ENCODE measurements around the gene HLTF. TPM values are rescaled to one million over a fixed set of nuclear protein-coding genes. Genes with fewer than 3 reads are reported as not detected.
A peak's percentile ranks its signal among the peaks of the same experiment; 100 is the strongest.

Gene HLTF
- total and polyA plus RNA-seq, 2 of the 13 experiments (the other 11 are each of a cell fraction or from before 2014, with no cell fraction given) = 12.0 to 22.9 TPM

DNA sequence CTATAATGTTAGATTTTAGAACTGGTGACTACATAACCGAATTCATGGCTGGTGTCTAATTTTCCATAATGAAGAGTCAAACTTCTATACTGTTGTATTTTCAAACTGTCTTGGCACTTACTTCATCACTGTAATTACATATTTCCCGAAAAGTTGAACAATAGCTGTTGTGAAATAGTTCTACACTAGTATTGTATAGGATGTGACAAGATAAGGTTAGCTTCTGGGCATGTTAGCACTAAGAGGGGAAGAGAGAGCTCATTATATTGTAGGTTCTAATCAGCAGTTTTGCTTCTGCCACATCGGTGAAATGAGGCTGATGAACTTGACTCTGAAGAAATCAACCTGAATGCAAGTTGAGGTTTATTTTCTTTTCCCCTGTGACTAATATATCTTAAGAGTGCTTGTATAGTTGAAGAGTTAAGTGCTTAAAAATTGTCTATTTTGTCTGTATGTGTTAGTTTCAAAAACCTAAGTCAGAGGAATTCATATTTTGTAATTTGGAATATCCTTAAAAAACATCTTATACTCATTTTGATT, 86.1 kb downstream of the HLTF start:
- ChIA-PET POLR2A (no interaction called here), CTCF (ENCODE audit: low intra/inter-chr PET ratio, low total read pairs) (no interaction called here)
- Histone ChIP-seq H3K4me1 (ENCODE audit: insufficient read depth, low read length) (peaks cover 10% of the 10 kb centered on the region; the same call in 1 of the 2 replicates), H3K4me3 (replicated peaks in 1 of 3; ENCODE audit: insufficient read depth in 1 of 3, low read depth in 2 of 3, low read length in 3 of 3) (no peak overlapping the region), H3K9me3 (ENCODE audit: low read length) (no peaks in the 10 kb centered on the region), H3K27me3 (ENCODE audit: control insufficient read depth in 1 of 2, insufficient read depth in 2 of 2, low read length in 2 of 2) (no peaks in the 10 kb centered on the region), H3K79me2 (ENCODE audit: insufficient read depth, low read length) (no peaks in the 10 kb centered on the region), H3K27ac (ENCODE audit: extremely low read length, insufficient read depth, low read length) (no peak overlapping the region), H3K4me2 (ENCODE audit: low read depth, low read length) (no peak overlapping the region), H2AFZ (ENCODE audit: low read length) (no peak overlapping the region), H3K36me3 (replicated peaks in 1 of 2; ENCODE audit: control insufficient read depth in 1 of 2, insufficient read depth in 2 of 2, low read length in 2 of 2) (peaks cover 3 to 17% of the 10 kb centered on the region in 2 experiments; a peak in 4 of 5 replicates), H3K9ac (ENCODE audit: insufficient read depth, low read depth, low read length) (no peak overlapping the region), H4K20me1 (ENCODE audit: insufficient read depth, low read length) (no peaks in the 10 kb centered on the region)
- FAIRE-seq (no peak), DNase-seq (ENCODE audit: low spot score) (no peak), ATAC-seq (no peak)
- no TSS peak for BruUV-seq (replicated peaks)
- WGBS (ENCODE audit: low lambda C conversion rate) = 95% methylated on average over 3 of the region's 3 CpGs
- in situ Hi-C loops (cut with HindIII; ENCODE audit: extremely low pct_ligation_motif_present, low pct_unique_long_range_greater_than_20kb) = no loop called here
- intact Hi-C loops (cut with micrococcal nuclease; ENCODE audit: unreplicated experiment) = no loop called here
- TF ChIP-seq CEBPB (IDR thresholded peaks at IDR 0.05; ENCODE audit: borderline replicate concordance, low read depth, low read length) (peak; percentile 38; the same call in 1 of the 2 replicates), ZNF7 (CRISPR knock-in tag; IDR thresholded peaks at IDR 0.05) (no peak)

DNA sequence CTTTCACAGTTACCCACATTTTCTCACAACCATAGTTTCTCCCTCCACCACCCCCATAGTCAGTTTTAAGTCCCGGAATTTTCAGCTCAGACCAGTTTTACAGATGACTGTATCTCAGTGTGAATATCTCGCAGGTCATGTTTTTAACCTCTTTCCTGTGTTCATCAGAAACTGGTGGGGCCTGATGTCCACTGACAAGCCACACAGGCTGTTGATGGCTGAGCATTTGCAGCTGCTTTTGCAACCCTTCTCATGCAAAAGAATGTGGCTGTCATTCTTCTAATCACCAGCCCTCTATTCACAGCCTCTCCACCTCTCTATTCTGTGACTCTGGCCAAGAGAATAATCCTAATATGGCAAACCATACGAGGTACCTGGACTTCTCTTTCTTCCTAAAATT, 86.5 kb downstream of the HLTF start:
- no peak for FAIRE-seq
- BruUV-seq (replicated peaks) = no TSS peak
- DNase-seq (ENCODE audit: low spot score) = no peak
- Histone ChIP-seq H3K79me2 (ENCODE audit: insufficient read depth, low read length) (no peaks in the 10 kb centered on the region), H2AFZ (ENCODE audit: low read length) (no peak overlapping the region), H3K4me2 (ENCODE audit: low read depth, low read length) (no peak overlapping the region), H3K27ac (ENCODE audit: extremely low read length, insufficient read depth, low read length) (no peak overlapping the region), H3K27me3 (ENCODE audit: control insufficient read depth in 1 of 2, insufficient read depth in 2 of 2, low read length in 2 of 2) (no peaks in the 10 kb centered on the region), H4K20me1 (ENCODE audit: insufficient read depth, low read length) (no peaks in the 10 kb centered on the region), H3K9ac (ENCODE audit: insufficient read depth, low read depth, low read length) (no peak overlapping the region), H3K9me3 (ENCODE audit: low read length) (no peaks in the 10 kb centered on the region), H3K4me1 (ENCODE audit: insufficient read depth, low read length) (peaks cover 9% of the 10 kb centered on the region; the same call in 1 of the 2 replicates), H3K36me3 (replicated peaks in 1 of 2; ENCODE audit: control insufficient read depth in 1 of 2, insufficient read depth in 2 of 2, low read length in 2 of 2) (peaks cover 3 to 17% of the 10 kb centered on the region in 2 experiments; a peak in 4 of 5 replicates), H3K4me3 (replicated peaks in 1 of 3; ENCODE audit: insufficient read depth in 1 of 3, low read depth in 2 of 3, low read length in 3 of 3) (no peak overlapping the region)
- POLR2A ChIA-PET = no interaction called here
- no peak for ATAC-seq
- in situ Hi-C loops (cut with HindIII; ENCODE audit: extremely low pct_ligation_motif_present, low pct_unique_long_range_greater_than_20kb) (no loop called here), intact Hi-C loops (cut with micrococcal nuclease; ENCODE audit: unreplicated experiment) (no loop called here)
- WGBS (ENCODE audit: low lambda C conversion rate) = 92% methylated on average over 3 of the region's 3 CpGs
- CTCF ChIA-PET (ENCODE audit: low intra/inter-chr PET ratio, low total read pairs) = no interaction called here
- TF ChIP-seq SOX13 (IDR thresholded peaks at IDR 0.05) (no peak), SOX13 (CRISPR knock-in tag; conservative IDR thresholded peaks at IDR 0.05 in 1 of 2, IDR thresholded peaks at IDR 0.05 in 1 of 2) (no peak), CREB1 (IDR thresholded peaks at IDR 0.05) (no peak), CREB1 (CRISPR knock-in tag; IDR thresholded peaks at IDR 0.05) (no peak), JUNB (CRISPR knock-in tag; IDR thresholded peaks at IDR 0.05; ENCODE audit: borderline replicate concordance) (no peak), ADNP (CRISPR knock-in tag; IDR thresholded peaks at IDR 0.05) (no peak), ZNF124 (CRISPR knock-in tag; IDR thresholded peaks at IDR 0.05) (no peak), RAD51 (IDR thresholded peaks at IDR 0.05; ENCODE audit: borderline replicate concordance) (no peak), ZNF230 (CRISPR knock-in tag; IDR thresholded peaks at IDR 0.05) (no peak), ZNF749 (CRISPR knock-in tag; IDR thresholded peaks at IDR 0.05; ENCODE audit: borderline replicate concordance) (no peak)
- TF ChIP-seq, protein P1, sequence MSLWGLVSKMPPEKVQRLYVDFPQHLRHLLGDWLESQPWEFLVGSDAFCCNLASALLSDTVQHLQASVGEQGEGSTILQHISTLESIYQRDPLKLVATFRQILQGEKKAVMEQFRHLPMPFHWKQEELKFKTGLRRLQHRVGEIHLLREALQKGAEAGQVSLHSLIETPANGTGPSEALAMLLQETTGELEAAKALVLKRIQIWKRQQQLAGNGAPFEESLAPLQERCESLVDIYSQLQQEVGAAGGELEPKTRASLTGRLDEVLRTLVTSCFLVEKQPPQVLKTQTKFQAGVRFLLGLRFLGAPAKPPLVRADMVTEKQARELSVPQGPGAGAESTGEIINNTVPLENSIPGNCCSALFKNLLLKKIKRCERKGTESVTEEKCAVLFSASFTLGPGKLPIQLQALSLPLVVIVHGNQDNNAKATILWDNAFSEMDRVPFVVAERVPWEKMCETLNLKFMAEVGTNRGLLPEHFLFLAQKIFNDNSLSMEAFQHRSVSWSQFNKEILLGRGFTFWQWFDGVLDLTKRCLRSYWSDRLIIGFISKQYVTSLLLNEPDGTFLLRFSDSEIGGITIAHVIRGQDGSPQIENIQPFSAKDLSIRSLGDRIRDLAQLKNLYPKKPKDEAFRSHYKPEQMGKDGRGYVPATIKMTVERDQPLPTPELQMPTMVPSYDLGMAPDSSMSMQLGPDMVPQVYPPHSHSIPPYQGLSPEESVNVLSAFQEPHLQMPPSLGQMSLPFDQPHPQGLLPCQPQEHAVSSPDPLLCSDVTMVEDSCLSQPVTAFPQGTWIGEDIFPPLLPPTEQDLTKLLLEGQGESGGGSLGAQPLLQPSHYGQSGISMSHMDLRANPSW (CRISPR knock-in tag; IDR thresholded peaks at IDR 0.05; ENCODE audit: borderline replicate concordance) = no peak
